ENCODE results near the gene ADAT3. TPM values are rescaled to one million over a fixed set of nuclear protein-coding genes. Genes with fewer than 3 reads are reported as not detected.
A peak's percentile ranks its signal among the peaks of the same experiment; 100 is the strongest.

Gene ADAT3
- total and polyA plus RNA-seq, 2 experiments from 2014 or later, result 2.4 to 11.0 TPM

DNA sequence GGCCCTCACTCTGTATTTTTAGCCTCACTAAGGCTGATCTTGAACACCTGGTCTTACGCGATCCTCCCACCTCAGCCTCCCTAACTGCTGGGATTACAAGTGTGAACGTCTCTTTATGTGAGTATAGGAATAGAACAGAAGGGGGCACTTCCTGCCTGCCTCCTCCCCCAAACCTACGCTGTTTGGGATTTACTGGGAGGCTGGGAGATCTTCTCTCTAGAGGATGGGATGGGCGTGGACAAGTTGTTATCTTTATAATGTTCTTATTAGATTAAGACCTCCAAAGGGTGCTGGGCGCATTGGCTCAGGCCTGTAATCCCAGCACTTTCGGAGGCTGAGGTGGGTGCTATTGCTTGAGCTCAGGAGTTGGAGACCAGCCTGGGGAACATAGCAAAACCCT is 32.9 kb downstream of the ADAT3 start:
- no peak for TF ChIP-seq EZH2 (IDR thresholded peaks at IDR 0.05; ENCODE audit: borderline replicate concordance)
- no peak for TF ChIP-seq EZH2phosphoT487 (IDR thresholded peaks at IDR 0.05; ENCODE audit: low read depth, severe bottlenecking, unreplicated experiment)
- TF ChIP-seq, protein P1, sequence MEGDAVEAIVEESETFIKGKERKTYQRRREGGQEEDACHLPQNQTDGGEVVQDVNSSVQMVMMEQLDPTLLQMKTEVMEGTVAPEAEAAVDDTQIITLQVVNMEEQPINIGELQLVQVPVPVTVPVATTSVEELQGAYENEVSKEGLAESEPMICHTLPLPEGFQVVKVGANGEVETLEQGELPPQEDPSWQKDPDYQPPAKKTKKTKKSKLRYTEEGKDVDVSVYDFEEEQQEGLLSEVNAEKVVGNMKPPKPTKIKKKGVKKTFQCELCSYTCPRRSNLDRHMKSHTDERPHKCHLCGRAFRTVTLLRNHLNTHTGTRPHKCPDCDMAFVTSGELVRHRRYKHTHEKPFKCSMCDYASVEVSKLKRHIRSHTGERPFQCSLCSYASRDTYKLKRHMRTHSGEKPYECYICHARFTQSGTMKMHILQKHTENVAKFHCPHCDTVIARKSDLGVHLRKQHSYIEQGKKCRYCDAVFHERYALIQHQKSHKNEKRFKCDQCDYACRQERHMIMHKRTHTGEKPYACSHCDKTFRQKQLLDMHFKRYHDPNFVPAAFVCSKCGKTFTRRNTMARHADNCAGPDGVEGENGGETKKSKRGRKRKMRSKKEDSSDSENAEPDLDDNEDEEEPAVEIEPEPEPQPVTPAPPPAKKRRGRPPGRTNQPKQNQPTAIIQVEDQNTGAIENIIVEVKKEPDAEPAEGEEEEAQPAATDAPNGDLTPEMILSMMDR (IDR thresholded peaks at IDR 0.05; ENCODE audit: poor library complexity), result no peak
- Histone ChIP-seq H3K79me2 (peaks cover 16% of the 10 kb centered on the region), H3K9me2 (replicated peaks; ENCODE audit: insufficient read depth) (no peaks in the 10 kb centered on the region), H3K4me2 (no peak overlapping the region), H3K27me3 (no peaks in the 10 kb centered on the region), H3K4me3 (no peak overlapping the region), H4K20me1 (ENCODE audit: insufficient read depth, poor library complexity, severe bottlenecking) (peaks cover 7% of the 10 kb centered on the region), H3K9me3 (ENCODE audit: low read depth) (no peaks in the 10 kb centered on the region), H3K27ac (no peak overlapping the region), H3K4me1 (ENCODE audit: insufficient read depth) (peaks cover 16% of the 10 kb centered on the region), H3K36me3 (replicated peaks; ENCODE audit: insufficient read depth, low read depth) (no peaks in the 10 kb centered on the region), H2AFZ (no peak overlapping the region)
- WGBS (ENCODE audit: low lambda C conversion rate, missing lambda C conversion rate), result 53% methylated on average over 7 of the region's 7 CpGs
- no peak for DNase-seq (ENCODE audit: low spot score)

DNA sequence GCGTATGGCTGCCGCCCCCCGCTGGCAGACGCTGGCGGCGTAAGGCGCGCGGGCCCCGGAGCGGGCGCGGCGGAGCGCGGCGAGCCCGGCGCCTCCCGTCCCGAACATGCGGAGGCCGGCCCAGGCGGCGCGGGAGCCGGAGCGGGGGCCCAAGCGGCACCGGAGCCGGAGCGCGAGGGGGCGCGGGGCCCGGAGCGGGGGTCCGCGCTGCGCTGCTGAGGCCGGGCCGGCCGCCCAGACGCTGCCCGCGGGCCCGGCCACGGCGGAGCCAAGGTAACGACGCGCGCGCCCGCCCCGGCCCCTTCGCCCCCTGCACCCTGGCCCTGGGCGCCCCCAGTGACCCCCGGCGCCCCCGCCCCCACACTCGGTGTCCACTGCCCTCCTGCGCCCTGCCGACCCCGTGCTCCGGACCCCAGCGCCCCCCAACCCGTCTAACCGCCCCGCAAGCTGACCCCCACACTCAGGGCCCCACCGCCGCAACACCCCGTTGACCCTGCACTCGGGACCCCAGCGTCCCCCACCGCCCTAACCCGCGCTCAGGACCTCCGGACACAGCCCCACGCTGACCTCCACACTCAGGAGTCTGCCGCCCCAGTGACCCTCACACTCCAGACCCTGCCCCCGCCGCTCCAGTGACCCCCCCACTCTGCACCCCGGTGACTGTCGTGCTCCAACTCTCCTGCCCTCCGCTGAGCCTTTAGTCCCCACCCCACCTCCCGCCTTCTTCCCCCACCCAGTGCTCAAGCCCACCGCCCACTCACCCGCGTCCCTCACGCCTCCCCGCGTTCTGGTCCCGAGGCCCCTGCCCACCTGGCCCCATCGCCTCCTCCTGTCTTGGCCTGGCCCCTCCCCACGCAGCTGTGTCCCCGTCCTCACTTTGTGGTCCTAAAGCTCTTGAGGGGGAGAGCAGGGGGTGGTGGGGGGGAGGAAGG is 36.2 kb downstream of the ADAT3 start, which contains the start of gene CSNK1G2:
TSS of gene CSNK1G2 (plus strand) at position 27 of the 932 bp plus-strand sequence. CDS start 28,601 bp downstream, outside the sequence.
- Histone ChIP-seq H3K9me2 (replicated peaks; ENCODE audit: insufficient read depth) (no peaks in the 10 kb centered on the region), H3K27me3 (no peaks in the 10 kb centered on the region), H2AFZ (peak within 1 kb of the TSS; percentile 43), H3K4me1 (ENCODE audit: insufficient read depth) (peaks cover 23% of the 10 kb centered on the region), H3K4me3 (peak within 1 kb of the TSS; percentile 78), H4K20me1 (ENCODE audit: insufficient read depth, poor library complexity, severe bottlenecking) (peaks cover 40% of the 10 kb centered on the region), H3K36me3 (replicated peaks; ENCODE audit: insufficient read depth, low read depth) (no peaks in the 10 kb centered on the region), H3K27ac (peak within 1 kb of the TSS; percentile 99), H3K4me2 (peak within 1 kb of the TSS; percentile 95), H3K79me2 (peaks cover 49% of the 10 kb centered on the region), H3K9me3 (ENCODE audit: low read depth) (no peaks in the 10 kb centered on the region)
- no peak for TF ChIP-seq EZH2phosphoT487 (IDR thresholded peaks at IDR 0.05; ENCODE audit: low read depth, severe bottlenecking, unreplicated experiment)
- TF ChIP-seq EZH2 (IDR thresholded peaks at IDR 0.05; ENCODE audit: borderline replicate concordance), result no peak
- TF ChIP-seq, protein P1 (IDR thresholded peaks at IDR 0.05; ENCODE audit: poor library complexity), result no peak
- WGBS (ENCODE audit: low lambda C conversion rate, missing lambda C conversion rate), result under 1% methylated on average over 24 of the region's 97 CpGs
- no peak for DNase-seq (ENCODE audit: low spot score)

DNA sequence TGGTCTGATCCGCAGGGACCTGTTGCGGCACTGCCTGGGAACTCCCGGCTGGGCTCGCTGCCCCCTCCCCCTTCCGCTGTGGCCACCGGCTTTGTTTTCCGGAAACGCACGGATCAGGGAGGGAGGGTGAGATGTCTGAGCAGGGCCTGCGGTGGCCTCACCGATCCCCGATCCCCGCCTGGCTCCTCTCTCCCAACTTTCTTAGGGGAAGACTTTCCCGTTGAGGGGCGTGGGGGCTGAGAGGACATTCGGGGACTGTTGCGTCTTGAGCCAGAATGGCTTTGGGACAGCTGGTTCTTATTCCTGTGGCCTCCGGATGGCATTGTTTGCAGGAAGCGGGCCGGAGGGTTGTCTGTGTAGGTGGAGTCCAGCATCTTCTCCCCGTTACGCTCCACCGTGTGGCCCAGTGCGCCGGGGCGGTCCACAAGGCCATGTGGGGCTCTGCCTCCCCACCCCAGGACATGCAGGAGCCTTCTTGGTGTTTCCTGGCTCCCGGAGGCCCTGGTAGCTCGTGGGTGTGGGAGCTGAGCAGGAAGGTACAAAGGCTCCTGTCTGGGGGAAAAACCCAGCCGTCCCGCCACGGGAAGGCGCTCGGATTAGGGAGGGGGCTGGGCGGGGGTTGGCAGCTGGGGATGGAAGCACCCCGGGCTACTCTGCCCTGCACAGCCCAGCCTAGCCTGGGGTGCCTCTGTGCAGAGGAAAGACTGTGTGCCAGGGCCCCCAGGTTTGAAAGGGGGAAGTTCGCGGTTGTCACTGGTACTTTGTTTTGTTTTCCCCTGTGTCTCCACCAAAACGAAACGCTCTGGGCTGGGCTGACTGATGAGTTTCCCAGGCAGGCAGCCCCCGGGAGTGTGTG is 37.1 kb downstream of the ADAT3 start:
- Histone ChIP-seq H3K9me2 (replicated peaks; ENCODE audit: insufficient read depth) (no peaks in the 10 kb centered on the region), H3K27me3 (no peaks in the 10 kb centered on the region), H3K27ac (peak overlapping the region; percentile 98), H3K4me1 (ENCODE audit: insufficient read depth) (peaks cover 23% of the 10 kb centered on the region), H3K36me3 (replicated peaks; ENCODE audit: insufficient read depth, low read depth) (no peaks in the 10 kb centered on the region), H3K4me2 (peak overlapping the region; percentile 95), H4K20me1 (ENCODE audit: insufficient read depth, poor library complexity, severe bottlenecking) (peaks cover 46% of the 10 kb centered on the region), H2AFZ (peak overlapping the region; percentile 11), H3K79me2 (peaks cover 58% of the 10 kb centered on the region), H3K4me3 (peak overlapping the region; percentile 78), H3K9me3 (ENCODE audit: low read depth) (no peaks in the 10 kb centered on the region)
- TF ChIP-seq, protein P1 (IDR thresholded peaks at IDR 0.05; ENCODE audit: poor library complexity), result no peak
- TF ChIP-seq EZH2 (IDR thresholded peaks at IDR 0.05; ENCODE audit: borderline replicate concordance) (no peak), EZH2phosphoT487 (IDR thresholded peaks at IDR 0.05; ENCODE audit: low read depth, severe bottlenecking, unreplicated experiment) (no peak)
- 3% methylated on average over 33 of the region's 40 CpGs for WGBS (ENCODE audit: low lambda C conversion rate, missing lambda C conversion rate)
- peak; percentile 87 for DNase-seq (ENCODE audit: low spot score)
